Peyer's patch (tissue), 4 donors: ENCODE measurements around the gene APOBEC2. TPM values are rescaled to one million over a fixed set of nuclear protein-coding genes. Genes with fewer than 3 reads are reported as not detected.

ENCODE experiments used
- DNase-seq, 3 donors: peaks; one replicate each; pipeline ENCODE4 v3.0.0-alpha.2; 2017 to 2019
- H3K27ac ChIP-seq, 4 donors: fragments of 200-600 bp; sonication (generic); one replicate each; pipeline ENCODE4 v1.5.1; 2016 to 2019
- H3K27me3 ChIP-seq, 2 donors: fragments of 200-600 bp; sonication (generic); one replicate each; pipeline ENCODE4 v1.5.1; 2019
- H3K36me3 ChIP-seq, 3 donors: fragments of 200-600 bp; sonication (generic); one replicate each; pipeline ENCODE4 v1.5.1; 2016 to 2019
- H3K4me1 ChIP-seq, 4 donors: fragments of 200-600 bp; sonication (generic); one replicate each; pipeline ENCODE4 v1.5.1; 2016 to 2019
- H3K4me3 ChIP-seq, 4 donors: fragments of 200-600 bp; sonication (generic); 1 replicate in 3 of 4; 2 replicates in 1 of 4; pipeline ENCODE4 v1.5.1; 2016 to 2019; ENCODE audit warnings: mild to moderate bottlenecking in 1 of 4
- H3K9me3 ChIP-seq, 4 donors: fragments of 200-600 bp; sonication (generic); one replicate each; pipeline ENCODE4 v1.5.1; 2016 to 2019; ENCODE audit warnings: mild to moderate bottlenecking in 1 of 4
- POLR2A ChIP-seq, 2 donors: fragments of 450-650 bp; IDR thresholded peaks; one replicate each; pipeline ENCODE4 v1.5.1; 2017; ENCODE audit warnings: antibody characterized with exemption in 2 of 2, mild to moderate bottlenecking in 2 of 2, moderate library complexity in 2 of 2
- total RNA-seq, 4 donors: library from RNA; depleted of rRNA; stranded (reverse); fragments of >200 nt; gene quantifications; one replicate each; pipeline ENCODE4 v1.1.0, GENCODE V29; 2016
- TF ChIP-seq, protein P1 (sequence below), 6 experiments: fragments of 450-650 bp in 4 of 6; fragments of 200-600 bp in 2 of 6; sonication (generic) in 1 of 6; IDR thresholded peaks; one replicate each; pipeline ENCODE4 v1.5.1; 2017 to 2019; ENCODE audit warnings: antibody characterized with exemption in 6 of 6, mild to moderate bottlenecking in 3 of 6, moderate library complexity in 1 of 6

APOBEC2 gene
- total RNA-seq, 4 donors from 2014 or later: 1.1 TPM; not detected in 3

DNA sequence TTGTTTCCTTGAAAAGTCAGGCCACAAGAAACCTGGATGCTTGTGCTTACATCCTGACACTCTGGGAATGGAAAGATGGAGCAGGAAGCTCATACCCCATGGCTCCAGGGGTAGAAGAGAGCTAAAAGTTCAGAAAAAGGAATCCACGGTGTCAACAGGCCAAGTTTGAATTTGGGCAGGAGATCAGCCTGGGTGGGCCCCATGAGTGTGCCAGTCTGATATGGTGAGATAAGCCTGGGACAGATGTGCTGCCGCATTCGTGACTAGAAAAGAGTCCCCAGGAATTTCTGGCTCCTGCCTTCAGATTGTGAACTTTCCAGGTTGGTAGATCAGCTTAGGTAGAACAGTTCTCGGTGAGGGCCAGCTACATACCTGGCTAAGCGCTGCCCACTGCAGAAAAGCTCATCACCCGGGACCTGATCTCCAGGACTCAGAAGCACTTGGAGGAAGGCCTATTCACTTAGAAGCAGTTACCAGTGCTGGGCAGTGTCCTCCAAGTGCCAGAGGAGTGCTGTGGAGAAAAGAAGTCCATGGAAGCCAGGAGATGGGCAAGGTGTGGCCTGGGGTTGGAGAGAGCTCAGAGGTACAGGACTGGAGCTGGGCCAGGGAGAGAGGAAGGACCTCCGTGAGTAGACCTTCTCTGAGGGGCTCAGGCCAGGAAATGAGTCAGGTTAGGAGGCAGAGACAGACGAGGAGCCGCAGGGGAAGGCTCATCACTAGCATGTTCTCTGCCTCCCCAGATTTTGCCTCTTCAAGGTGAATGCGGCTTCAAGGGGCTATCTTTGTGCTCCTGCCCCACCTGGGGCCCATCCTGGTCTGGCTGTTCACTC lies 10.6 kb upstream of the APOBEC2 start, which contains the start of gene TSPO2:
TSS of gene TSPO2 (plus strand) at position 242 of the 830 bp plus-strand sequence. CDS start at position 761, 519 bp downstream.
- TF ChIP-seq POLR2A (IDR thresholded peaks at IDR 0.05): no peak
- TF ChIP-seq, protein P1, sequence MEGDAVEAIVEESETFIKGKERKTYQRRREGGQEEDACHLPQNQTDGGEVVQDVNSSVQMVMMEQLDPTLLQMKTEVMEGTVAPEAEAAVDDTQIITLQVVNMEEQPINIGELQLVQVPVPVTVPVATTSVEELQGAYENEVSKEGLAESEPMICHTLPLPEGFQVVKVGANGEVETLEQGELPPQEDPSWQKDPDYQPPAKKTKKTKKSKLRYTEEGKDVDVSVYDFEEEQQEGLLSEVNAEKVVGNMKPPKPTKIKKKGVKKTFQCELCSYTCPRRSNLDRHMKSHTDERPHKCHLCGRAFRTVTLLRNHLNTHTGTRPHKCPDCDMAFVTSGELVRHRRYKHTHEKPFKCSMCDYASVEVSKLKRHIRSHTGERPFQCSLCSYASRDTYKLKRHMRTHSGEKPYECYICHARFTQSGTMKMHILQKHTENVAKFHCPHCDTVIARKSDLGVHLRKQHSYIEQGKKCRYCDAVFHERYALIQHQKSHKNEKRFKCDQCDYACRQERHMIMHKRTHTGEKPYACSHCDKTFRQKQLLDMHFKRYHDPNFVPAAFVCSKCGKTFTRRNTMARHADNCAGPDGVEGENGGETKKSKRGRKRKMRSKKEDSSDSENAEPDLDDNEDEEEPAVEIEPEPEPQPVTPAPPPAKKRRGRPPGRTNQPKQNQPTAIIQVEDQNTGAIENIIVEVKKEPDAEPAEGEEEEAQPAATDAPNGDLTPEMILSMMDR (IDR thresholded peaks at IDR 0.05): no peak
- DNase-seq: no peak
- no peaks in the 10 kb centered on the region for H3K27me3 ChIP-seq
- H3K27ac ChIP-seq: peak within 1 kb of the TSS in 2 of 4 donors; percentile 69 to 88
- no peak within 1 kb of the TSS for H3K4me3 ChIP-seq
- no peaks in the 10 kb centered on the region for H3K9me3 ChIP-seq
- H3K4me1 ChIP-seq: peaks cover 0 to 19% (median 2%) of the 10 kb centered on the region in 4 donors
- no peaks in the 10 kb centered on the region for H3K36me3 ChIP-seq

DNA sequence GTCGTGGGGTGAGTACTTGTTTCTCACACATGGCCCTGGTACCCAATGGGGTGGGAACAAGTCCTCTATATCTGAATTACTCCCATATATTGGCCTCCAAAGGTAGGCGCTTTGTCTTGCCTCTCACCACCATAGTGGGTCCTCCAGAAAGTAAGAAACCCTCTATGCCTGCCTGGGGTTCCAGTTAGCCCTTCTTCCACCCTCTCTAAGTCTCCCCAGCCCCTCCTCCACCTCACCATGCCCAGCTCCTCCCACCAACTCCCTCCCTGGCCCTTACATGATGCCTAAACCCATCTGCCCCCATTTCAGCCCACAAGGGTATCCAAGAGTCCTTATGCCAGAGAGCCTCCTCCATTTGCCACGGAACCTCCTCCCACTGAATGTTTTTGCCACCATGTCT lies 9.9 kb upstream of the APOBEC2 start:
- Histone ChIP-seq H3K36me3 (no peaks in the 10 kb centered on the region), H3K27ac (no peak overlapping the region), H3K9me3 (no peaks in the 10 kb centered on the region), H3K4me1 (peaks cover 0 to 12% (median 2%) of the 10 kb centered on the region in 4 donors), H3K27me3 (no peaks in the 10 kb centered on the region), H3K4me3 (no peak overlapping the region)
- no peak for DNase-seq
- TF ChIP-seq POLR2A (IDR thresholded peaks at IDR 0.05): no peak
- TF ChIP-seq, protein P1 (IDR thresholded peaks at IDR 0.05): no peak

DNA sequence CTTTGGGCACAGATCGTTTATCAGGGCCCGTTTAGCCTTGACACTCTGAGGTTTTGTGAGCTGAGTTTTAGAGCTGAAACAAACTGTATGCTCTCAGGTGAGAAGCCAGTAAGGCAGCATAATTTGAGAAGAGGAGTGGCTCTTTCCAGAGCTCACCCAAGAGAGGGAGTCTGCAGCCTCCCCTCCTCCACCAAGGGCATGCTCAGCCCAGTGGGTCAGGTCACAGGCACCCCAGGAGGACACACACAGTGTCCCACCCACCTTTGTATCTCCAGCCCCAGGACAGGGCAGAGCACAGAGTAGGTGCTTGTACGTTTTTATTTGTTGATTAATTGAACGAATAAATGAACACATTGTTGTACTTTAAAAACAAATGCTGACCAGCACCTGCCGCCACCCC lies 7.3 kb upstream of the APOBEC2 start:
- H3K9me3 ChIP-seq: no peaks in the 10 kb centered on the region
- no peak for DNase-seq
- no peak overlapping the region for H3K4me3 ChIP-seq
- no peaks in the 10 kb centered on the region for H3K36me3 ChIP-seq
- no peaks in the 10 kb centered on the region for H3K27me3 ChIP-seq
- peaks cover 0 to 4% (median 2%) of the 10 kb centered on the region in 4 donors for H3K4me1 ChIP-seq
- TF ChIP-seq, protein P1 (IDR thresholded peaks at IDR 0.05): no peak
- H3K27ac ChIP-seq: no peak overlapping the region

DNA sequence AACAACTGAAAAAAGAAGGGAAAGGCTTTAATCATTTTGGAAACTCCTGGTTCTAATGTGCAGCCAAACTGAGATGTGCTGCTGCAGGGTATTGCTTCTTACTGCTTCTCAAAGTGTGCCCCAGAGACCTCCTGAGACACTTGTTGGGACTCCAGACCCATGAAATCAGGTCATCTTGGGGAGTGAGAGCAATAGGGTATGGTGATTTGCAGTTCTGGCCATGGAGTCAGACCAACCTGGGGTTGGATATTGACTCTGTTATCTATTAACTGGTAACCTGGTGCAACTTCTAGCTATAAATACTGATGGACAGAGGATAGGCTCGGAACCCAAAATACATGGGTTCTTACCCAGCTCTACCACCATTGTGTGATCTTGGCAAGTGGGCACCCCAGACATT lies 6.9 kb upstream of the APOBEC2 start:
- no peak overlapping the region for H3K4me3 ChIP-seq
- DNase-seq: no peak
- no peak for TF ChIP-seq POLR2A (IDR thresholded peaks at IDR 0.05)
- TF ChIP-seq, protein P1 (IDR thresholded peaks at IDR 0.05): no peak
- no peaks in the 10 kb centered on the region for H3K36me3 ChIP-seq
- H3K27ac ChIP-seq: no peak overlapping the region
- H3K9me3 ChIP-seq: no peaks in the 10 kb centered on the region
- H3K27me3 ChIP-seq: no peaks in the 10 kb centered on the region
- peaks cover 0 to under 1% (median under 1%) of the 10 kb centered on the region in 4 donors for H3K4me1 ChIP-seq

DNA sequence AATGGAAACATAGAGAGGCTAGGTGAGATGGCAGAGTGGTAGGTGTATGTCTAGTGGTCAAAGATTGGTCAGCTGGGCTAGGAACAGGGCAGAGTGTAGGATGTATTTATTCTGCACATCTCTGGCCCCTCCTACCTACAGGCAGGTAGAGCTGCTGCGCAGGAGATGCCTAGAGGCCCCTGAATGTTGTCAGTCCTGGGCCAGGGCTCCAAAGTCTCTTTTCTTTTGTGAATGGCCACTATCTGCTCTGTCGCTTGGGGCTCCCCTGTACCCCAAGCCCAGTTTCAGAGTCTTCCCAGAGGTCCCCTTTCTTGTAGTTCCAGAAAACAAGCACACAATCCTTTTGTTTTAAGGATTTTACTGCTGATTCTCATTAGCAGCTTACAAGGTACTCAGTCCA lies 5.7 kb upstream of the APOBEC2 start:
- Histone ChIP-seq H3K4me1 (peaks cover 0 to 2% (median under 1%) of the 10 kb centered on the region in 4 donors), H3K4me3 (no peak overlapping the region), H3K27ac (no peak overlapping the region), H3K36me3 (no peaks in the 10 kb centered on the region), H3K27me3 (no peaks in the 10 kb centered on the region), H3K9me3 (no peaks in the 10 kb centered on the region)
- no peak for DNase-seq
- TF ChIP-seq POLR2A (IDR thresholded peaks at IDR 0.05): no peak
- TF ChIP-seq, protein P1 (IDR thresholded peaks at IDR 0.05): no peak
